Endothelial cell of umbilical vein (primary cell): Measurements from ENCODE around the gene PRSS57.

Experiments used
- CTCF ChIP-seq, 2 donors: IDR thresholded peaks; 1 replicate in 1 of 2; 2 replicates in 1 of 2; pipeline ENCODE4 v1.5.1; 2011; ENCODE audit warnings: low read length in 2 of 2, mild to moderate bottlenecking in 2 of 2, moderate library complexity in 2 of 2, control low read depth in 1 of 2, inconsistent platforms in 1 of 2, low read depth in 1 of 2; ENCODE audit not compliant: insufficient read depth in 1 of 2; ENCODE audit errors: extremely low read depth in 1 of 2
- EZH2 ChIP-seq: IDR thresholded peaks from 2 replicates; pipeline ENCODE4 v1.6.1; 2012; ENCODE audit warnings: borderline replicate concordance, low read depth, mild to moderate bottlenecking, moderate library complexity, low read length, inconsistent platforms; ENCODE audit not compliant: severe bottlenecking
- MYC ChIP-seq: IDR thresholded peaks from one replicate; pipeline ENCODE4 v1.6.1; 2011; ENCODE audit warnings: mild to moderate bottlenecking, low read depth, low read length
- POLR2A ChIP-seq: IDR thresholded peaks from 2 replicates; pipeline ENCODE4 v1.6.1; 2012; ENCODE audit warnings: low read depth, mild to moderate bottlenecking, control low read depth, low read length

- no peak for TF ChIP-seq CTCF (IDR thresholded peaks at IDR 0.05; ENCODE audit: extremely low read depth in 1 of 2, insufficient read depth in 1 of 2, low read depth in 1 of 2, low read length in 2 of 2)
- TF ChIP-seq MYC, result no peak
- no peak for TF ChIP-seq EZH2
- no peak for TF ChIP-seq POLR2A
Measured at GRCh38 chr19:676007-676338, 19.3 kb downstream of the PRSS57 start.
